ENCODE results near the gene SCGB1C1. TPM values are rescaled to one million over a fixed set of nuclear protein-coding genes. Genes with fewer than 3 reads are reported as not detected.
A peak's percentile ranks its signal among the peaks of the same experiment; 100 is the strongest.

Gene SCGB1C1
- total and polyA plus RNA-seq, 10 of the 15 experiments (the other 5 are each of a cell fraction or from before 2014, with no cell fraction given): not detected

- TF ChIP-seq, protein P1, sequence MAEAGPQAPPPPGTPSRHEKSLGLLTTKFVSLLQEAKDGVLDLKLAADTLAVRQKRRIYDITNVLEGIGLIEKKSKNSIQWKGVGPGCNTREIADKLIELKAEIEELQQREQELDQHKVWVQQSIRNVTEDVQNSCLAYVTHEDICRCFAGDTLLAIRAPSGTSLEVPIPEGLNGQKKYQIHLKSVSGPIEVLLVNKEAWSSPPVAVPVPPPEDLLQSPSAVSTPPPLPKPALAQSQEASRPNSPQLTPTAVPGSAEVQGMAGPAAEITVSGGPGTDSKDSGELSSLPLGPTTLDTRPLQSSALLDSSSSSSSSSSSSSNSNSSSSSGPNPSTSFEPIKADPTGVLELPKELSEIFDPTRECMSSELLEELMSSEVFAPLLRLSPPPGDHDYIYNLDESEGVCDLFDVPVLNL (IDR thresholded peaks at IDR 0.05; ENCODE audit: low read depth, low read length): peak; percentile 57
- TF ChIP-seq EGR1 (IDR thresholded peaks at IDR 0.05; ENCODE audit: borderline replicate concordance in 1 of 2, low read depth in 2 of 2, low read length in 2 of 2): peak in 1 of 2 experiments; percentile 80; a peak in 2 of 3 replicates
- TF ChIP-seq, protein P2, sequence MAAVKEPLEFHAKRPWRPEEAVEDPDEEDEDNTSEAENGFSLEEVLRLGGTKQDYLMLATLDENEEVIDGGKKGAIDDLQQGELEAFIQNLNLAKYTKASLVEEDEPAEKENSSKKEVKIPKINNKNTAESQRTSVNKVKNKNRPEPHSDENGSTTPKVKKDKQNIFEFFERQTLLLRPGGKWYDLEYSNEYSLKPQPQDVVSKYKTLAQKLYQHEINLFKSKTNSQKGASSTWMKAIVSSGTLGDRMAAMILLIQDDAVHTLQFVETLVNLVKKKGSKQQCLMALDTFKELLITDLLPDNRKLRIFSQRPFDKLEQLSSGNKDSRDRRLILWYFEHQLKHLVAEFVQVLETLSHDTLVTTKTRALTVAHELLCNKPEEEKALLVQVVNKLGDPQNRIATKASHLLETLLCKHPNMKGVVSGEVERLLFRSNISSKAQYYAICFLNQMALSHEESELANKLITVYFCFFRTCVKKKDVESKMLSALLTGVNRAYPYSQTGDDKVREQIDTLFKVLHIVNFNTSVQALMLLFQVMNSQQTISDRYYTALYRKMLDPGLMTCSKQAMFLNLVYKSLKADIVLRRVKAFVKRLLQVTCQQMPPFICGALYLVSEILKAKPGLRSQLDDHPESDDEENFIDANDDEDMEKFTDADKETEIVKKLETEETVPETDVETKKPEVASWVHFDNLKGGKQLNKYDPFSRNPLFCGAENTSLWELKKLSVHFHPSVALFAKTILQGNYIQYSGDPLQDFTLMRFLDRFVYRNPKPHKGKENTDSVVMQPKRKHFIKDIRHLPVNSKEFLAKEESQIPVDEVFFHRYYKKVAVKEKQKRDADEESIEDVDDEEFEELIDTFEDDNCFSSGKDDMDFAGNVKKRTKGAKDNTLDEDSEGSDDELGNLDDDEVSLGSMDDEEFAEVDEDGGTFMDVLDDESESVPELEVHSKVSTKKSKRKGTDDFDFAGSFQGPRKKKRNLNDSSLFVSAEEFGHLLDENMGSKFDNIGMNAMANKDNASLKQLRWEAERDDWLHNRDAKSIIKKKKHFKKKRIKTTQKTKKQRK (IDR thresholded peaks at IDR 0.05; ENCODE audit: low read depth, low read length): no peak
- no peak for TF ChIP-seq SREBF1 (IDR thresholded peaks at IDR 0.05; ENCODE audit: low read length)
- no peak for TF ChIP-seq CBX3 (IDR thresholded peaks at IDR 0.05; ENCODE audit: borderline replicate concordance, low read depth)
- TF ChIP-seq KAT2A (conservative IDR thresholded peaks at IDR 0.05; ENCODE audit: control insufficient read depth, low read depth, low read length): no peak
- TF ChIP-seq CUX1 (IDR thresholded peaks at IDR 0.05; ENCODE audit: insufficient replicate concordance, low read depth, low read length): no peak
- TF ChIP-seq IKZF1 (conservative IDR thresholded peaks at IDR 0.05): no peak; the same call in 1 of the 2 replicates
- no peak for TF ChIP-seq IRF4 (IDR thresholded peaks at IDR 0.05; ENCODE audit: low read depth, low read length)
- no peak for TF ChIP-seq BRCA1 (IDR thresholded peaks at IDR 0.05; ENCODE audit: low read depth, low read length)
- no peak for TF ChIP-seq RCOR1 (conservative IDR thresholded peaks at IDR 0.05; ENCODE audit: low read depth, low read length)
- no peak for TF ChIP-seq CHD2 (IDR thresholded peaks at IDR 0.05; ENCODE audit: borderline replicate concordance, low read depth, low read length)
- no peak for TF ChIP-seq REST (IDR thresholded peaks at IDR 0.05; ENCODE audit: low read depth, low read length)
- TF ChIP-seq NFYB (IDR thresholded peaks at IDR 0.05; ENCODE audit: insufficient read depth, low read depth, low read length): no peak
- TF ChIP-seq EZH2 (IDR thresholded peaks at IDR 0.05; ENCODE audit: borderline replicate concordance, control insufficient read depth, low read depth, low read length): no peak
Measured at GRCh38 chr11:208181-208916, 15.5 kb downstream of the SCGB1C1 start (continued).
